GM21786 (cell line): ENCODE results near the gene VLDLR.

Source experiments
- ATAC-seq: cut with Tn5 transposase; IDR thresholded peaks from one replicate; pipeline ENCODE4 v1.9.1; 2021; ENCODE audit not compliant: unreplicated experiment

Gene VLDLR

GRCh38 chr9:2662496-2662895 is 40.9 kb downstream of the VLDLR start:
- no peak for ATAC-seq

GRCh38 chr9:2663461-2664173 is 42.0 kb downstream of the VLDLR start:
- ATAC-seq, result no peak

DNA sequence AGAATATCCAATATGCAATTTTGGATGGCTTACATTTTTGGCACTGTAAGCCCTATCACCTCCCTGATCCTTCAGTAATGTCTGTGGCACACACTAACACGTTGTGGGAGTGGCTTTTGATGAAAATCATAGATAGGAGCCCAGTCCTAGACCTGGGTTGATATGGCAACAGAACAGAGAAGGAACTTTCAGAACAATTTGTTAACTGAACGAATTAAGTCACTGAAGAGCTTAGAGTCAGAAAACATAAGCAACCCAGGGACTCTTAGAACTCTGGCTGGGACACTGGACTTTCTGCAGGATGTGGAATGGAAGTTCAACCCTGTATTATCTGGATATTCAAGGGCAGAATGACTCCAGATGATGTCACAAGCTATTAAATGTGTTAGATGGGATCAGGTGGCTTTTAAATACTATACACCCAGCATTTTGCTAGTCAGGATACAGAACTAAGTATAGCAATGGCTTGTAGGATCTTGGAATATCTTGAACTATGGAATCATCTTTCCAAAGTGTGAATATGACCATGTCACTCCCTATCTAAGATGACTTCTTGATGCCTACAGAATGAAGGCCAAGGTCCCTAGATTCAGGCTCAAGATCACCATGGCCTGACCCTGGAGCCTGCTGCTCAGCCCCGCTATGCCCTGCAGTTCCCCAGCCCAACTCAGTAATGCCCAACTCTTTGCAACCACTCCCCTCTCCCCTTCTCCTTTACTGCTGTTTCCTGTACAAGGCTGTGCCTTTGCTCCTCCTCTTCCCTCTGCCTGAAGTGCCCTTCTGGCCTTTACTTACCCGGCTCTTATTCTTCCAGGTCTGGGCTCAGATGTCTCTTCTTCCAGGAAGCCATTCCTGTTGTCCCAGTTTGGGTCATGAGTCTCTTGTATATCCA is 42.8 kb downstream of the VLDLR start:
- no peak for ATAC-seq

- ATAC-seq, result no peak
Observed at GRCh38 chr9:2666569-2666968, 45.0 kb downstream of the VLDLR start.

GRCh38 chr9:2673161-2673560 is 51.6 kb downstream of the VLDLR start:
- no peak for ATAC-seq

DNA sequence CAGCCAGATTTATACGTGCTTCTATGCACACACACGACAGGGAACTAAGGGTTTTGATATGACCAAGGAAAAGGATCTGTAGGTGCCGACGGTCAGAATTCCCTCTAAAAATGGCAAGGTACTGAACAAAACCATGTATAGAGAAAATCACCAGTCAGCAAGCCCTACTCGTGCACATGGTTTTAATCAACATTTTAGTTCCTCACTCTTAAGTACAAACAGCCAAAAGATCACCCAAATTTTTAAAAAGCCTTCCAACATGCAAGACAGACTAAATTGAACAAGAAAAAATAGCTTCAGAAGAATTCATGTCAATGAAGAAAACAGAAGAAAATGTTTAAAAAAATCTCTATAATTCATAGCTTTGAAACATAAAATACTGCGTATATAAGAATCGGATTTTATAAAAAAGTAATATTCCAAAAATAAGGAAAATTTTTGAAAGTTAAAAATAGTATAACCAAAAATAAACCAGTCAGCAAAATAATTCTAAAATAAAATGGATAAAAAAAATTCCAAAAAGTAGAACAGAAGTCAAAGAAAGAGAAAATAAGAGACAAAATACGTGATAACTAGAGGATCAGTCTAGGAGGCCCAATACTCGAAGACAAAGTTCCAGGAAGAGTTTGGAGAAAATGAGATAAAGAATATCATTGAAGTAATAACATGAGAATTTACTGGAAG is 52.7 kb downstream of the VLDLR start:
- no peak for ATAC-seq

GRCh38 chr9:2675834-2676233 is 54.2 kb downstream of the VLDLR start:
- ATAC-seq, result no peak

GRCh38 chr9:2676466-2676865 is 54.9 kb downstream of the VLDLR start:
- no peak for ATAC-seq

GRCh38 chr9:2677915-2678889 is 56.6 kb downstream of the VLDLR start:
- no peak for ATAC-seq

GRCh38 chr9:2679011-2679410 is 57.4 kb downstream of the VLDLR start:
- ATAC-seq, result no peak

GRCh38 chr9:2681981-2682380 is 60.4 kb downstream of the VLDLR start:
- no peak for ATAC-seq

DNA sequence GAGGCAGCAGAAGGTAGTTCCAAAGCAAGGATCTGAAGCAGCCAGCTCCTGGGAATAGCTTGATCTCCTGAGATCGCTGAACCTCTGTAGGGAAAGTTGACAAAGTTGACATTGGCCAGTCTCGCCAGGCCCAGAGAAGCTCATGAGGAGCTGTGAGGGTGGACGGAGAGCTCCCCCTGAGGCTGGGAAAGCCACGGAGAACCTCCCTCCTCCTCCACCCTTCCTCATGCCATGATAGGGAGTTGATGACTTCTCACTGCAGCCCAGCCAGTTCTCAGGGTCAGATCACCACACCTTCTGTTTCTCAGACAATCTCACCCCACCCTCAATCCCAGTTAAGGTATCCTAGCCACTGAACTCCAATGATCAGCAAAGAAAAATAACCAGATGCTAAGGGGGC is 65.3 kb downstream of the VLDLR start:
- no peak for ATAC-seq

GRCh38 chr9:2688636-2689035 is 67.0 kb downstream of the VLDLR start:
- ATAC-seq, result no peak

- ATAC-seq, result no peak
Observed at GRCh38 chr9:2691212-2691611, 69.6 kb downstream of the VLDLR start.

GRCh38 chr9:2691626-2692025 is 70.0 kb downstream of the VLDLR start:
- ATAC-seq, result no peak

DNA sequence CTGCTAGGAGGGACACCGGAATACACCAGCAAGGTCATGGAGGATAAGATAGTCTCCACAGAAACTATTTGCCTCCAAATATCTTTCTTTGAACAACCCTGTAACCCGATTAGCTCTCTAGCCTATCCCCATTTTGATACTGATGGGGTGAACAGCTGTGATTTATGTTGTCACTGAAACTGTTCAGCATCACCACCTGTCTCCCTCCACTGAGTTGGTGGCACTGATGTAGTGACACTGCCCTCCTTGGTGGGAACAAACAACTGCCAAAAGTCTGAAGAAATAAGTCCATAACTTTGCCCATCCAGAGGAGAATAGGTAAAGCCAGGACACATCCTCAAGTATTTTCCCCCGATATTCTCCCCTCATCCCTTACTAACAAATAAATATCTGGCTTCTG is 71.5 kb downstream of the VLDLR start:
- no peak for ATAC-seq

DNA sequence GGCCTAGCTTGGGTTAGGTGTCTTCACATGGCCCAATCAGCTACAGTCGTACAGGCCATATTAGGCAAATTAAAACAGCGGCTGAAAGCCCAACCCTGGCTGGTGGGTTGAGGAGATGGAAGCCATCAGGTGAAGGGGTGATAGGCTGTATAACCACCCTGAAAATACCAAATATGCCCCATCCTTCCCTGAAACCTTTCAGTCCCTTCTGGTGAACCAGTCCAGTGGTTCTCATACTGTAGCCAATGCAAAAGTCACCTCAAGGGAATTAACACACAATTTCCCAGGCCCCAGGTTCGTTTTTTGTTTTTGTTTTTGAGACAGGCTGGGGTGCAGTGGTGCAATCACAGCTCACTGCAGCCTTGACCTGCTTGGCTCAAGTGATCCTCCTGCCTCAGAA is 75.9 kb downstream of the VLDLR start:
- ATAC-seq, result no peak

- ATAC-seq, result no peak
Observed at GRCh38 chr9:2700398-2700797, 78.8 kb downstream of the VLDLR start.

GRCh38 chr9:2700909-2701550 is 79.4 kb downstream of the VLDLR start:
- ATAC-seq, result no peak

- ATAC-seq, result no peak
Observed at GRCh38 chr9:2704504-2704903, 82.9 kb downstream of the VLDLR start.
